GM23338 (cell line): Measurements from ENCODE around the gene IRAK2. TPM values are rescaled to one million over a fixed set of nuclear protein-coding genes. Genes with fewer than 3 reads are reported as not detected.

ENCODE experiments used
- ATAC-seq: fragments of 200-7000 bp; cut with Tn5 transposase; 3 replicates; pipeline ENCODE4 v1.9.1; 2020
- DNase-seq: peaks from one replicate; pipeline ENCODE4 v3.0.0-alpha.2; 2015; ENCODE audit warnings: low spot score
- H2AFZ ChIP-seq: fragments of 200-600 bp; sonication (generic); 2 replicates; pipeline ENCODE4 v1.8.0; 2016; ENCODE audit warnings: antibody characterized with exemption, mild to moderate bottlenecking, moderate library complexity
- H3F3A ChIP-seq: fragments of 200-600 bp; sonication (generic); replicated peaks from 2 replicates; pipeline ENCODE4 v1.8.0; 2017; ENCODE audit warnings: antibody characterized with exemption, mixed run types, low read depth
- H3K27ac ChIP-seq: fragments of 200-600 bp; sonication (generic); 2 replicates; pipeline ENCODE4 v1.6.1; 2016; ENCODE audit warnings: low read depth
- H3K27me3 ChIP-seq: fragments of 200-600 bp; sonication (generic); 2 replicates; pipeline ENCODE4 v1.8.0; 2016; ENCODE audit warnings: mild to moderate bottlenecking, mixed run types, moderate library complexity; ENCODE audit not compliant: insufficient read depth
- H3K36me3 ChIP-seq: fragments of 200-600 bp; sonication (generic); 2 replicates; pipeline ENCODE4 v1.8.0; 2016; ENCODE audit warnings: mild to moderate bottlenecking; ENCODE audit not compliant: insufficient read depth
- H3K4me1 ChIP-seq: fragments of 200-600 bp; sonication (generic); 2 replicates; pipeline ENCODE4 v1.8.0; 2016; ENCODE audit warnings: mild to moderate bottlenecking, moderate library complexity; ENCODE audit not compliant: insufficient read depth
- H3K4me2 ChIP-seq: fragments of 200-600 bp; sonication (generic); 2 replicates; pipeline ENCODE4 v1.7.1; 2017; ENCODE audit warnings: mixed run types
- H3K4me3 ChIP-seq: fragments of 200-600 bp; sonication (generic); 2 replicates; pipeline ENCODE4 v1.6.1; 2016; ENCODE audit warnings: mixed run types
- H3K79me2 ChIP-seq: fragments of 200-600 bp; sonication (generic); replicated peaks from 2 replicates; pipeline ENCODE4 v1.8.0; 2017; ENCODE audit warnings: mild to moderate bottlenecking; ENCODE audit not compliant: insufficient read depth
- H3K9me2 ChIP-seq: fragments of 200-600 bp; sonication (generic); 2 replicates; pipeline ENCODE4 v1.8.0; 2017; ENCODE audit not compliant: insufficient read depth
- H4K20me1 ChIP-seq: fragments of 200-600 bp; sonication (generic); replicated peaks from 2 replicates; pipeline ENCODE4 v1.8.0; 2017; ENCODE audit warnings: mild to moderate bottlenecking; ENCODE audit not compliant: insufficient read depth
- H3K27ac Mint-ChIP-seq: 2 replicates; pipeline ENCODE4 v1.8.0; 2020; ENCODE audit warnings: inconsistent platforms, mild to moderate bottlenecking, moderate library complexity, mixed read lengths
- H3K27me3 Mint-ChIP-seq: 3 replicates; pipeline ENCODE4 v1.8.0; 2022; ENCODE audit warnings: low read depth, mild to moderate bottlenecking, moderate library complexity, mixed read lengths, inconsistent platforms; ENCODE audit not compliant: insufficient read depth, poor library complexity
- H3K36me3 Mint-ChIP-seq: 3 replicates; pipeline ENCODE4 v1.8.0; 2021; ENCODE audit warnings: low read depth, mild to moderate bottlenecking, inconsistent platforms, moderate library complexity, mixed read lengths
- H3K4me1 Mint-ChIP-seq: 3 replicates; pipeline ENCODE4 v1.8.0; 2020; ENCODE audit warnings: mild to moderate bottlenecking, inconsistent platforms, mixed read lengths
- H3K4me3 Mint-ChIP-seq: 3 replicates; pipeline ENCODE4 v1.8.0; 2021; ENCODE audit warnings: moderate library complexity, mild to moderate bottlenecking, inconsistent platforms, mixed read lengths
- H3K9me3 Mint-ChIP-seq: 3 replicates; pipeline ENCODE4 v1.8.0; 2020; ENCODE audit warnings: moderate library complexity, mild to moderate bottlenecking, inconsistent platforms, mixed read lengths
- CREB1 ChIP-seq: fragments of 250-450 bp; sonication (Bioruptor Pico); IDR thresholded peaks from 2 replicates; pipeline ENCODE4 v1.5.0; 2020; ENCODE audit warnings: low read depth, mild to moderate bottlenecking, moderate library complexity
- CTCF ChIP-seq, 2 experiments: fragments of 200-600 bp in 1 of 2; sonication (generic) in 1 of 2; conservative IDR thresholded peaks; 2 replicates each; pipeline versions ENCODE4 v1.5.1 to v1.6.1; 2016 to 2017; ENCODE audit warnings: antibody characterized with exemption in 2 of 2, low read depth in 2 of 2, mild to moderate bottlenecking in 2 of 2, moderate library complexity in 1 of 2
- ETS1 ChIP-seq: IDR thresholded peaks from 2 replicates; pipeline ENCODE4 v1.6.1; 2016; ENCODE audit warnings: antibody characterized with exemption
- EZH2 ChIP-seq: fragments of 200-600 bp; sonication (generic); IDR thresholded peaks from one replicate; pipeline ENCODE4 v1.8.0; 2017; ENCODE audit warnings: antibody characterized with exemption, mild to moderate bottlenecking, low read depth; ENCODE audit not compliant: unreplicated experiment
- EZH2phosphoT487 ChIP-seq: fragments of 200-600 bp; sonication (generic); IDR thresholded peaks from one replicate; pipeline ENCODE4 v1.8.1; 2018; ENCODE audit warnings: antibody characterized with exemption; ENCODE audit not compliant: unreplicated experiment
- JUNB ChIP-seq: IDR thresholded peaks from one replicate; pipeline ENCODE4 v1.6.1; 2016; ENCODE audit warnings: antibody characterized with exemption; ENCODE audit not compliant: unreplicated experiment
- NANOG ChIP-seq: IDR thresholded peaks from 2 replicates; pipeline ENCODE4 v1.6.1; 2016; ENCODE audit warnings: antibody characterized with exemption, borderline replicate concordance
- POLR2AphosphoS5 ChIP-seq: IDR thresholded peaks from 2 replicates; pipeline ENCODE4 v1.6.1; 2016; ENCODE audit warnings: antibody characterized with exemption, low read depth
- ZNF114 ChIP-seq: fragments of 250-450 bp; sonication (Bioruptor Pico); IDR thresholded peaks from 2 replicates; pipeline ENCODE4 v1.5.0; 2020; ENCODE audit warnings: mild to moderate bottlenecking, moderate library complexity
- ZNF331 ChIP-seq: fragments of 250-450 bp; sonication (Bioruptor Pico); IDR thresholded peaks from 2 replicates; pipeline ENCODE4 v1.5.0; 2020; ENCODE audit warnings: low read depth, mild to moderate bottlenecking, moderate library complexity
- ZNF462 ChIP-seq: fragments of 250-450 bp; sonication (Bioruptor Pico); IDR thresholded peaks from 2 replicates; pipeline ENCODE4 v1.5.0; 2020; ENCODE audit warnings: mild to moderate bottlenecking, moderate library complexity
- polyA plus RNA-seq: library from polyadenylated mRNA; unstranded; fragments of >200 nt; fragmentation: Nextera tagmentation; extraction: Ambion mirVana; gene quantifications from 2 replicates; pipeline ENCODE4 v1.2.1, GENCODE V29; 2016
- total RNA-seq: library from RNA; depleted of rRNA; stranded (reverse); fragments of >200 nt; shearing (Covaris generic); gene quantifications from 2 replicates; pipeline ENCODE4 v1.2.3, GENCODE V29; 2014

The IRAK2 gene
- total and polyA plus RNA-seq, 2 experiments from 2014 or later, result 0.37 to 1.4 TPM

GRCh38 chr3:10229576-10229975 lies 64.9 kb downstream of the IRAK2 start (continued):
- TF ChIP-seq ZNF462 (CRISPR knock-in tag), result no peak
- TF ChIP-seq NANOG, result no peak
- TF ChIP-seq EZH2, result no peak
- TF ChIP-seq EZH2phosphoT487, result no peak
- TF ChIP-seq POLR2AphosphoS5, result no peak

GRCh38 chr3:10232137-10232536 lies 67.4 kb downstream of the IRAK2 start:
- Mint-ChIP-seq H3K27me3 (peaks cover 2% of the 10 kb centered on the region), H3K27ac (no peak overlapping the region), H3K9me3 (no peaks in the 10 kb centered on the region), H3K4me1 (0 out of 3 replicates have a peak, but pooled peaks cover 2% of the 10 kb centered on the region), H3K4me3 (no peak overlapping the region), H3K36me3 (no peaks in the 10 kb centered on the region; the same call in 2 of the 3 replicates)
- no peaks in the 10 kb centered on the region for H3K27me3 ChIP-seq
- H2AFZ ChIP-seq, result no peak overlapping the region
- H4K20me1 ChIP-seq, result no peaks in the 10 kb centered on the region
- no peaks in the 10 kb centered on the region; the same call in 1 of the 2 replicates for H3K4me1 ChIP-seq
- no peak overlapping the region; the same call in 1 of the 2 replicates for H3K27ac ChIP-seq
- no peak for ATAC-seq
- no peak for DNase-seq
- no peaks in the 10 kb centered on the region for H3K79me2 ChIP-seq
- no peaks in the 10 kb centered on the region for H3K9me2 ChIP-seq
- H3F3A ChIP-seq, result no peaks in the 10 kb centered on the region
- H3K36me3 ChIP-seq, result no peaks in the 10 kb centered on the region
- no peak overlapping the region for H3K4me3 ChIP-seq
- no peak overlapping the region for H3K4me2 ChIP-seq
- TF ChIP-seq ETS1, result no peak
- TF ChIP-seq ZNF114 (CRISPR knock-in tag), result no peak
- TF ChIP-seq ZNF331 (CRISPR knock-in tag), result no peak
- TF ChIP-seq CTCF (conservative IDR thresholded peaks at IDR 0.05; ENCODE audit: low read depth in 2 of 2), result no peak
- no peak for TF ChIP-seq POLR2AphosphoS5
- no peak for TF ChIP-seq CREB1 (CRISPR knock-in tag)
- no peak for TF ChIP-seq EZH2
- TF ChIP-seq JUNB, result no peak
- no peak for TF ChIP-seq NANOG
- no peak for TF ChIP-seq EZH2phosphoT487
